GM18502 (cell line): Measurements from ENCODE around the gene LHFPL2.
"Not testable (repeated sequence)": the region's sequence is repeated elsewhere in the genome, so short reads cannot be mapped to it uniquely, and the experiment has no call there.

Experiments used
- ATAC-seq: cut with Tn5 transposase; IDR thresholded peaks from one replicate; pipeline ENCODE4 v1.9.1; 2021; ENCODE audit warnings: mild to moderate bottlenecking; ENCODE audit not compliant: unreplicated experiment, poor library complexity

LHFPL2 gene

GRCh38 chr5:78624011-78624541 lies 24.5 kb downstream of the LHFPL2 start:
- ATAC-seq, result no peak

GRCh38 chr5:78622302-78622971 lies 26.1 kb downstream of the LHFPL2 start:
- ATAC-seq, result no peak

- ATAC-seq, result no peak
These were observed 27.3 kb downstream of the LHFPL2 start for GRCh38 chr5:78621291-78621738.

- ATAC-seq, result not testable (repeated sequence)
These were observed 28.5 kb downstream of the LHFPL2 start for GRCh38 chr5:78620119-78620518.

GRCh38 chr5:78618303-78618702 lies 30.3 kb downstream of the LHFPL2 start:
- no peak for ATAC-seq

- ATAC-seq, result no peak
These were observed 32.9 kb downstream of the LHFPL2 start for GRCh38 chr5:78615697-78616096.

- ATAC-seq, result no peak
These were observed 33.8 kb downstream of the LHFPL2 start for GRCh38 chr5:78614816-78615215.

GRCh38 chr5:78613756-78614155 lies 34.8 kb downstream of the LHFPL2 start:
- ATAC-seq, result no peak

GRCh38 chr5:78613151-78613533 lies 35.4 kb downstream of the LHFPL2 start:
- ATAC-seq, result no peak

GRCh38 chr5:78612227-78613150 lies 36.1 kb downstream of the LHFPL2 start:
- no peak for ATAC-seq

- ATAC-seq, result no peak
These were observed 37.4 kb downstream of the LHFPL2 start for GRCh38 chr5:78611126-78611605.

- ATAC-seq, result no peak
These were observed 37.9 kb downstream of the LHFPL2 start for GRCh38 chr5:78610636-78611035.

- no peak for ATAC-seq
These were observed 38.4 kb downstream of the LHFPL2 start for GRCh38 chr5:78610163-78610583.

GRCh38 chr5:78607864-78608263 lies 40.7 kb downstream of the LHFPL2 start:
- no peak for ATAC-seq

- ATAC-seq, result no peak
These were observed 42.3 kb downstream of the LHFPL2 start for GRCh38 chr5:78606241-78606640.

- no peak for ATAC-seq
These were observed 43.0 kb downstream of the LHFPL2 start for GRCh38 chr5:78605611-78606010.

GRCh38 chr5:78604689-78605285 lies 43.8 kb downstream of the LHFPL2 start:
- ATAC-seq, result no peak

GRCh38 chr5:78603636-78604175 lies 44.9 kb downstream of the LHFPL2 start:
- no peak for ATAC-seq

GRCh38 chr5:78602400-78602799 lies 46.2 kb downstream of the LHFPL2 start:
- no peak for ATAC-seq

GRCh38 chr5:78601559-78602314 lies 46.8 kb downstream of the LHFPL2 start:
- no peak for ATAC-seq
